Left renal pelvis (tissue), 4 donors: ENCODE results near the gene C9orf85. TPM values are rescaled to one million over a fixed set of nuclear protein-coding genes. Genes with fewer than 3 reads are reported as not detected.
"Not testable (repeated sequence)": the region's sequence is repeated elsewhere in the genome, so short reads cannot be mapped to it uniquely, and the experiment has no call there.

Source experiments
- DNase-seq, 4 donors: peaks; one replicate each; pipeline ENCODE4 v3.0.0-alpha.2; 2013; ENCODE audit warnings: low read depth in 4 of 4, low spot score in 3 of 4
- polyA plus RNA-seq, 4 donors: library from polyadenylated mRNA; unstranded; fragments of 120-200 nt; gene quantifications; one replicate each; pipeline ENCODE4 v1.2.1, GENCODE V29; 2013; ENCODE audit not compliant: insufficient read length in 4 of 4

C9orf85 gene
- polyA plus RNA-seq, 4 donors, result 16.7 to 21.7 (median 17.4) TPM

DNA sequence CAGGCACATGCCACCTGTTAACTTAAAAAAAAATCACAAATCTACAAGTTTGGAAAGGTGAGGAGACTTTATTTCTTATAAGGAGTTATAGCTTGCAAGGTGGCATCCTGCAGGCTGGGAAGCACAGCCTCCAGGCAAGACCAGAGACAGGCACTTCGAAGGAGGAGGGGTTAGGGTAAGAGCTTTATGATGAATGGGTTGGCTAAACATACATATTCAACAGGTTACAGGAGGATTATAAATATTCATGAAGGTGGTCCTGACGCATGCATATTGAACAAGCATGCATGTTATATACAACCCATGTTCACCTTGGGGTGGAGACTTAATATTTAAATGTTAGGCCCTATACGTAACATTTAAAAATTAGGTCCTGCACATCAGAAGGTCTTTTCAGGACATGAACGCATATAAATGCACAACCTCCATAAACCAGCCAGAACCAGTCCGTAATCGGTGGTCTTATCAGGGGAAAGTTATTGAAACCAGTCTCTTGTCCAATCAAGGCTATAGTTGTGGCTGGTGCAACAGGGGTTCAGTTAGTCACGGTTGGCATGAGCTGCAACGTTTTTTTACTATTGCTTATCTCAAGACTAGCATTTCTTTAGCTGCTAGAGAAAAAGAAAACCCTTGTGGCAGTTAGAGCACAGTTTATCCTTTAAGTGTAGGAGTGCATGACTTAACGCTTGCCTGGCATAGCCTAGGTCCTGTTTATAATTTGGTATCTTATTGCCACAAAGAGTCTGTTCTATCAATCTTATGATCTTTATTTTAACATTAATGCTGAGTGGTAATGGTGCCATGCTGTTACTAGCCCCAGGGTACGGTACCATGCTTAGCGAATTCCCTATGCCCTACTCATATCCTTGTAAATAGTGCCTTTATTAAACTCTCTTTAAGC is 76.3 kb downstream of the C9orf85 start:
- no peak for DNase-seq

DNA sequence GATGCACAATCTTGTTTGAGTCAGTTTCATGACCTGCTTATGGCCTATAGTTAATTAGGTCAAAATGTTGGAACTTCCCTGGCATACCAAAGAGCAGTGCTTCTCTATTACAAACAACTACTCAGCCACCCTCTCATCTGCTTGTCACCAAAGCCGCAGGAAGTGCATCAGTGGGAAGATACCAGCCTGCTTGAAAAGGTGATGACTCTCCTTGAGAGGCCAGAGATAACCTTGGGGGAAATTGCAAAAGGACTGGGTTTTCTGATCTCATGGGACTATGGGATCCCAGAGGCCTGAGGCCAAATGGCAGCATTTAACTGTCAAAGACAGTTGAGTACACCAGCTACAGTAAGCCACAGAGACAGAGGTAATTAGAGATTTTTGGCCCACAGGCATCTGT is 79.0 kb downstream of the C9orf85 start:
- DNase-seq, result no peak

DNA sequence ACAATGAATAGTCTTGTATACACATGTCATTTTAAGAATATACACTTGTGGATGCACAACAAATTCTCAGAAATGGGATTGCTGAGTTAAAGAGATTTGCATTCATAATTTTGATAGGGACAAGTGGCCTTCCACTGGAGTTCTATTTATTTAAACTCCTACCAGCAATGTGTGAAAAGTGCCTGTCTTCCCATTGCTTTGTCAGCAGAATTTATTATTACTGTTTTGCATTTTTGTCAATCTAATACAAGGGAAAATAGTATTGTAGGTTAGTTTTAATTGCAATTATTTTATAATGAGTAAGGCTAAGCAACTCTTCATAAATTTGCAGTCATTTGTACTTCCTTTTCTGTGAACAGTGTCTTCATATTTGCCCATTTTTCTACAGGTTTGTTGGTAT is 94.0 kb downstream of the C9orf85 start:
- DNase-seq, result no peak

- DNase-seq, result no peak
Observed at GRCh38 chr9:72006501-72006900, 95.1 kb downstream of the C9orf85 start.

- DNase-seq, result not testable (repeated sequence)
Observed at GRCh38 chr9:72007726-72008125, 96.3 kb downstream of the C9orf85 start.

GRCh38 chr9:72012646-72013045 is 101.2 kb downstream of the C9orf85 start:
- no peak for DNase-seq

- DNase-seq, result no peak
Observed at GRCh38 chr9:72013292-72013760, 101.9 kb downstream of the C9orf85 start.

DNA sequence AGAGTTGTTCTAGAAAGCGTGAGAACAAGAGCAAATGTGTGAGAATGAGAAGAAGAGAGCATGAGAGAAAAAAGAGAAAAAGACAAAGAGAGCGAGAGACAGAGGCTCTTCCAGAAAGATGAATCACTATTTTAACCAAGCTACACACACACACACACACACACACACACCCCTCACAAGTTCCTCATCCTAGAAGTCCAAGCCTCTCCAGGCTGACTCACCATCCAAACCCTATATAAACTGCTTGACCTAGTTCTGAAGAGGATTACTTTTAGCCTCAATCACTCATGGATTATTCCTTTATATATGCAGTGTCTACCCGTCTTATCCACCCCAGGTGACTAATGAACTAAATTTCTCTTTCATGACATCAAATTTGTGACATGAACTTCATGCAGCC is 111.4 kb downstream of the C9orf85 start:
- DNase-seq, result no peak

Other genes starting within 250 kb of the C9orf85 start
- 10 to 100 TPM; 16.2 to 35.1 (median 27.5) TPM for gene CEMIP2, start 143.1 kb upstream of the C9orf85 start, polyA plus RNA-seq
- 10 to 100 TPM; 28.3 to 30.8 (median 29.7) TPM for gene ABHD17B, start 446 bp upstream of the C9orf85 start, polyA plus RNA-seq
- not detected for gene C9orf57, start 149.0 kb downstream of the C9orf85 start, polyA plus RNA-seq
- 10 to 100 TPM in 1 of 4 donors, 1 to 10 TPM in 1, under 1 TPM in 2; 0.23 to 14.4 (median 0.87) TPM for gene GDA, start 237.8 kb downstream of the C9orf85 start, polyA plus RNA-seq